ENCODE measurements around the gene PDCD10.
A peak's percentile ranks its signal among the peaks of the same experiment; 100 is the strongest.

PDCD10 gene

DNA sequence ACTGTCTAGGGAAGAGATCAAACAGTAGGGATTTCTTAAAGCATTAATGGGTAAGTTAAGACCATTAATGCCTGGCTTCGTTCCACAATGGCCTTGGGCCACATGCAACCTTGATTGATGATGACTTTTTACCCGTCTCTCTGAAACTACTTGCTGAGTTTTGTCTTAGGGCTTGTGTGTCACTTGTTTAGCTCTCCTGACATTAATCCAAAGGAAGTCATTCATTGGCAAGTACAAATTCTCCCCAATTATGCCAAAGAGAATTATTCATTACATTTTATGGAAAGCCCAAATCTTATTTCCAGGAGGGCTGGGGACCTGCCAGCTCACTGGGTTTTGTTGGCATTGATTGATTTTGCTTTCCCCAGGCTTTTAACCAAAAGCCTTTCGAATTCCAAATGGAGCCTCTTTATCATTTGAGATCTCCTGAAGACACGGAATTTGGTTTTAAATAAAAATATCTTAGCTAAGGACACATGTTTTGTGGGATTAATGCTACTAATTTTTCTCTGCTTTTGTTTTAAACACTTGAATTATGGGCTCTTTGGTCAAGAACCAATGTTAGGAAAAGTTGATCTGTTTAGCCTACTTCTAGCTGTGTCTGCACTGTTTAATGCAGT lies 41.5 kb upstream of the PDCD10 start:
- Histone ChIP-seq H3K27me3 (ENCODE audit: insufficient read depth, low read depth) (no peaks in the 10 kb centered on the region), H4K20me1 (ENCODE audit: insufficient read depth) (no peaks in the 10 kb centered on the region), H3K79me2 (ENCODE audit: insufficient read depth, low read depth) (no peaks in the 10 kb centered on the region), H3K27ac (no peak overlapping the region), H3K4me3 (IDR thresholded peaks at IDR 0.05; ENCODE audit: insufficient read depth, low read depth, low read length) (no peak overlapping the region), H3K36me3 (ENCODE audit: insufficient read depth) (no peaks in the 10 kb centered on the region), H3K4me1 (ENCODE audit: low read depth, poor library complexity, severe bottlenecking) (no peaks in the 10 kb centered on the region), H3K4me2 (no peak overlapping the region), H2AFZ (ENCODE audit: low read depth) (no peak overlapping the region), H3K9ac (no peak overlapping the region)
- no peak for TF ChIP-seq CTCF (conservative IDR thresholded peaks at IDR 0.05; ENCODE audit: low read depth, low read length)

- no peak for TF ChIP-seq CTCF (conservative IDR thresholded peaks at IDR 0.05; ENCODE audit: low read depth, low read length)
- no peak overlapping the region for H3K4me2 ChIP-seq
- no peak overlapping the region for H3K27ac ChIP-seq
Measured at GRCh38 chr3:167773584-167773983, 38.9 kb upstream of the PDCD10 start.

GRCh38 chr3:167772992-167773391 lies 38.3 kb upstream of the PDCD10 start:
- Histone ChIP-seq H4K20me1 (ENCODE audit: insufficient read depth) (no peaks in the 10 kb centered on the region), H2AFZ (ENCODE audit: low read depth) (no peak overlapping the region), H3K9ac (no peak overlapping the region), H3K4me2 (no peak overlapping the region), H3K27ac (no peak overlapping the region), H3K4me1 (ENCODE audit: low read depth, poor library complexity, severe bottlenecking) (no peaks in the 10 kb centered on the region), H3K4me3 (IDR thresholded peaks at IDR 0.05; ENCODE audit: insufficient read depth, low read depth, low read length) (no peak overlapping the region), H3K36me3 (ENCODE audit: insufficient read depth) (no peaks in the 10 kb centered on the region), H3K79me2 (ENCODE audit: insufficient read depth, low read depth) (no peaks in the 10 kb centered on the region), H3K27me3 (ENCODE audit: insufficient read depth, low read depth) (no peaks in the 10 kb centered on the region)
- TF ChIP-seq CTCF (conservative IDR thresholded peaks at IDR 0.05; ENCODE audit: low read depth, low read length) = no peak

More at GRCh38 chr3:167773584-167773983, 38.9 kb upstream of the PDCD10 start:
- H3K36me3 ChIP-seq (ENCODE audit: insufficient read depth) = no peaks in the 10 kb centered on the region
- no peaks in the 10 kb centered on the region for H3K27me3 ChIP-seq (ENCODE audit: insufficient read depth, low read depth)
- H3K9ac ChIP-seq = no peak overlapping the region
- no peak overlapping the region for H3K4me3 ChIP-seq (IDR thresholded peaks at IDR 0.05; ENCODE audit: insufficient read depth, low read depth, low read length)
- H4K20me1 ChIP-seq (ENCODE audit: insufficient read depth) = no peaks in the 10 kb centered on the region
- H3K4me1 ChIP-seq (ENCODE audit: low read depth, poor library complexity, severe bottlenecking) = no peaks in the 10 kb centered on the region
- H2AFZ ChIP-seq (ENCODE audit: low read depth) = no peak overlapping the region
- H3K79me2 ChIP-seq (ENCODE audit: insufficient read depth, low read depth) = no peaks in the 10 kb centered on the region

DNA sequence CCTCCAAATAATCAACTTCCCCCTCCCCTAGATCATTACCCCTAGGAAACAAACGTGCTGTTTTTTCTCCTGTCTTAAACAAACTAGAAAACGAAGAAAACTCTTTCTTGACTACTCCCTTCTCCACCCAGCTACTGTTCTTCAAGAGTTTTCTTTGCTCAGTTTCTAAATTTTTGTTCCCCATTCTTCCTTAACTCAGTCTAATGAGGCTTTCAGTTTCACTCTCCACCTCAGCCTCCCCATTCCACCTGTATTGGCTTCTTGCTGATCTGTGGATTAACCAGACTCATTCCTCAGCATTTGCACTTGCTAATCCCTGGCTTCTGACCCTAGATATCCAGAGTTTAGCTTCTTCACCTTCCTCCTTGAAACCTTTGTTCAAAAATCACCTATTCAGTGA lies 27.6 kb upstream of the PDCD10 start:
- peak overlapping the region; percentile 11; the same call in 1 of the 2 replicates for H3K4me2 ChIP-seq
- H3K36me3 ChIP-seq (ENCODE audit: insufficient read depth) = no peaks in the 10 kb centered on the region
- TF ChIP-seq CTCF (conservative IDR thresholded peaks at IDR 0.05; ENCODE audit: low read depth, low read length) = no peak

More for the DNA sequence above, 27.6 kb upstream of the PDCD10 start:
- no peaks in the 10 kb centered on the region for H4K20me1 ChIP-seq (ENCODE audit: insufficient read depth)
- no peaks in the 10 kb centered on the region for H3K79me2 ChIP-seq (ENCODE audit: insufficient read depth, low read depth)
- no peak overlapping the region for H3K4me3 ChIP-seq (IDR thresholded peaks at IDR 0.05; ENCODE audit: insufficient read depth, low read depth, low read length)
- H3K4me1 ChIP-seq (ENCODE audit: low read depth, poor library complexity, severe bottlenecking) = peaks cover 9% of the 10 kb centered on the region
- no peak overlapping the region for H3K9ac ChIP-seq
- no peaks in the 10 kb centered on the region for H3K27me3 ChIP-seq (ENCODE audit: insufficient read depth, low read depth)
- no peak overlapping the region for H2AFZ ChIP-seq (ENCODE audit: low read depth)
- no peak overlapping the region for H3K27ac ChIP-seq
